HEK293 (cell line): ENCODE measurements around the gene PANK4.
"Not testable (repeated sequence)": the region's sequence is repeated elsewhere in the genome, so short reads cannot be mapped to it uniquely, and the experiment has no call there.

Experiments
- CTCF ChIA-PET: fragments of 350-600 bp; formaldehyde crosslinking; extraction: SDS; loops from one replicate; lab custom pipeline; 2021; ENCODE audit warnings: antibody characterized with exemption; lab: Yijun Ruan, JAX
- POLR2A ChIA-PET: fragments of 300-600 bp; formaldehyde crosslinking; extraction: SDS; loops from one replicate; lab custom pipeline; 2020; ENCODE audit warnings: antibody characterized with exemption, inconsistent platforms; lab: Yijun Ruan, JAX
- H3K27ac ChIP-seq: fragments of 200-500 bp; sonication (Bioruptor generic); 2 replicates; pipeline ENCODE4 v1.5.1; 2014; ENCODE audit warnings: low read depth, low read length, control low read depth, inconsistent platforms; ENCODE audit errors: extremely low read depth
- H3K36me3 ChIP-seq, 2 experiments: fragments of 200-500 bp in 1 of 2; sonication (Bioruptor generic) in 1 of 2; 1 replicate in 1 of 2; 2 replicates in 1 of 2; pipeline ENCODE4 v1.5.1; 2014 to 2017; ENCODE audit warnings: inconsistent platforms in 2 of 2, low read length in 2 of 2; ENCODE audit not compliant: control insufficient read depth in 2 of 2, insufficient read depth in 1 of 2
- H3K4me1 ChIP-seq: fragments of 200-500 bp; sonication (Bioruptor generic); 2 replicates; pipeline ENCODE4 v1.5.1; 2014; ENCODE audit warnings: mild to moderate bottlenecking, low read length, inconsistent platforms; ENCODE audit not compliant: control insufficient read depth, insufficient read depth
- H3K4me3 ChIP-seq: 2 replicates; pipeline ENCODE4 v1.5.1; 2011; ENCODE audit warnings: low read depth, mild to moderate bottlenecking, control low read depth, low read length, moderate library complexity
- H3K9me3 ChIP-seq: fragments of 200-500 bp; sonication (Bioruptor generic); 2 replicates; pipeline ENCODE4 v1.5.1; 2014; ENCODE audit warnings: low read depth, low read length, inconsistent platforms; ENCODE audit not compliant: control insufficient read depth, insufficient read depth
- GLIS1 ChIP-seq: fragments of 450-650 bp; formaldehyde crosslinking; IDR thresholded peaks from 2 replicates; pipeline ENCODE4 v1.5.1; 2016; ENCODE audit warnings: missing biosample characterization, missing genetic modification characterization
- GLIS2 ChIP-seq: fragments of 450-650 bp; formaldehyde crosslinking; IDR thresholded peaks from 2 replicates; pipeline ENCODE4 v1.5.1; 2016; ENCODE audit warnings: missing biosample characterization, missing genetic modification characterization
- HOXA7 ChIP-seq: sonication (generic); formaldehyde crosslinking; IDR thresholded peaks from 2 replicates; pipeline ENCODE4 v1.8.1; 2022; ENCODE audit warnings: missing genetic modification reagents, borderline replicate concordance
- HOXC10 ChIP-seq: sonication (generic); formaldehyde crosslinking; IDR thresholded peaks from 2 replicates; pipeline ENCODE4 v1.8.1; 2023; ENCODE audit warnings: mild to moderate bottlenecking, missing genetic modification reagents
- HOXD13 ChIP-seq: sonication (generic); formaldehyde crosslinking; IDR thresholded peaks from 2 replicates; pipeline ENCODE4 v1.8.0; 2022; ENCODE audit warnings: missing genetic modification reagents, borderline replicate concordance
- KLF7 ChIP-seq: fragments of 450-650 bp; formaldehyde crosslinking; IDR thresholded peaks from 2 replicates; pipeline ENCODE4 v1.5.1; 2016; ENCODE audit warnings: missing biosample characterization, missing genetic modification characterization, borderline replicate concordance
- SP2 ChIP-seq: fragments of 450-650 bp; formaldehyde crosslinking; IDR thresholded peaks from 2 replicates; pipeline ENCODE4 v1.5.1; 2016; ENCODE audit warnings: missing biosample characterization, missing genetic modification characterization
- TRIM28 ChIP-seq: IDR thresholded peaks from 2 replicates; pipeline ENCODE4 v1.6.1; 2011; ENCODE audit warnings: low read length, control low read depth, borderline replicate concordance
- YY1 ChIP-seq: fragments of 450-650 bp; formaldehyde crosslinking; IDR thresholded peaks from 2 replicates; pipeline ENCODE4 v1.5.1; 2018; ENCODE audit warnings: missing biosample characterization, missing genetic modification characterization
- ZBTB44 ChIP-seq: fragments of 450-650 bp; IDR thresholded peaks from 2 replicates; pipeline ENCODE4 v1.5.1; 2018; ENCODE audit warnings: missing biosample characterization, mild to moderate bottlenecking, missing genetic modification characterization
- ZBTB48 ChIP-seq: fragments of 450-650 bp; formaldehyde crosslinking; IDR thresholded peaks from 2 replicates; pipeline ENCODE4 v1.5.1; 2016; ENCODE audit warnings: missing biosample characterization, missing genetic modification characterization
- ZFP37 ChIP-seq: fragments of 450-650 bp; formaldehyde crosslinking; IDR thresholded peaks from 2 replicates; pipeline ENCODE4 v1.5.1; 2016; ENCODE audit warnings: missing biosample characterization, missing genetic modification characterization
- ZNF132 ChIP-seq: fragments of 450-650 bp; formaldehyde crosslinking; IDR thresholded peaks from 2 replicates; pipeline ENCODE4 v1.5.1; 2017; ENCODE audit warnings: missing biosample characterization, missing genetic modification characterization, borderline replicate concordance
- ZNF133 ChIP-seq: fragments of 450-650 bp; formaldehyde crosslinking; IDR thresholded peaks from 2 replicates; pipeline ENCODE4 v1.5.1; 2016; ENCODE audit warnings: missing biosample characterization, missing genetic modification characterization
- ZNF155 ChIP-seq: fragments of 450-650 bp; formaldehyde crosslinking; IDR thresholded peaks from 2 replicates; pipeline ENCODE4 v1.5.1; 2016; ENCODE audit warnings: missing biosample characterization, missing genetic modification characterization
- ZNF16 ChIP-seq: fragments of 450-650 bp; formaldehyde crosslinking; IDR thresholded peaks from 2 replicates; pipeline ENCODE4 v1.5.1; 2016; ENCODE audit warnings: low read depth, missing biosample characterization, missing genetic modification characterization
- ZNF174 ChIP-seq: fragments of 450-650 bp; formaldehyde crosslinking; IDR thresholded peaks from 2 replicates; pipeline ENCODE4 v1.5.0; 2017; ENCODE audit warnings: missing biosample characterization, mild to moderate bottlenecking, missing genetic modification characterization
- ZNF23 ChIP-seq: fragments of 450-650 bp; formaldehyde crosslinking; IDR thresholded peaks from 2 replicates; pipeline ENCODE4 v1.5.1; 2016; ENCODE audit warnings: missing biosample characterization, missing genetic modification characterization, borderline replicate concordance
- ZNF366 ChIP-seq: fragments of 450-650 bp; formaldehyde crosslinking; conservative IDR thresholded peaks from 2 replicates; pipeline ENCODE4 v1.5.1; 2016; ENCODE audit warnings: missing biosample characterization, missing genetic modification characterization
- ZNF404 ChIP-seq: fragments of 450-650 bp; formaldehyde crosslinking; IDR thresholded peaks from 2 replicates; pipeline ENCODE4 v1.5.1; 2017; ENCODE audit warnings: missing biosample characterization, missing genetic modification characterization
- ZNF488 ChIP-seq: fragments of 450-650 bp; formaldehyde crosslinking; IDR thresholded peaks from 2 replicates; pipeline ENCODE4 v1.5.1; 2016; ENCODE audit warnings: missing biosample characterization, missing genetic modification characterization
- ZNF501 ChIP-seq: fragments of 450-650 bp; formaldehyde crosslinking; IDR thresholded peaks from 2 replicates; pipeline ENCODE4 v1.5.1; 2016; ENCODE audit warnings: missing biosample characterization, missing genetic modification characterization
- ZNF514 ChIP-seq: fragments of 450-650 bp; formaldehyde crosslinking; IDR thresholded peaks from 2 replicates; pipeline ENCODE4 v1.5.1; 2016; ENCODE audit warnings: missing biosample characterization, missing genetic modification characterization
- ZNF529 ChIP-seq: fragments of 450-650 bp; formaldehyde crosslinking; IDR thresholded peaks from 2 replicates; pipeline ENCODE4 v1.5.1; 2017; ENCODE audit warnings: missing genetic modification characterization, missing biosample characterization; ENCODE audit not compliant: insufficient replicate concordance
- ZNF530 ChIP-seq: fragments of 450-650 bp; formaldehyde crosslinking; IDR thresholded peaks from 2 replicates; pipeline ENCODE4 v1.5.1; 2016; ENCODE audit warnings: low read depth, missing biosample characterization, missing genetic modification characterization
- ZNF558 ChIP-seq: fragments of 450-650 bp; formaldehyde crosslinking; IDR thresholded peaks from 2 replicates; pipeline ENCODE4 v1.5.1; 2016; ENCODE audit warnings: missing biosample characterization, missing genetic modification characterization
- ZNF654 ChIP-seq: fragments of 450-650 bp; formaldehyde crosslinking; IDR thresholded peaks from 2 replicates; pipeline ENCODE4 v1.5.1; 2016; ENCODE audit warnings: low read depth, missing biosample characterization, missing genetic modification characterization
- ZNF664 ChIP-seq: fragments of 450-650 bp; formaldehyde crosslinking; IDR thresholded peaks from 2 replicates; pipeline ENCODE4 v1.5.1; 2016; ENCODE audit warnings: missing biosample characterization, missing genetic modification characterization
- ZNF670 ChIP-seq: fragments of 450-650 bp; formaldehyde crosslinking; IDR thresholded peaks from 2 replicates; pipeline ENCODE4 v1.5.1; 2016; ENCODE audit warnings: missing biosample characterization, missing genetic modification characterization, low read depth
- TF ChIP-seq, protein P1 (sequence below): fragments of 450-650 bp; formaldehyde crosslinking; IDR thresholded peaks from 2 replicates; pipeline ENCODE4 v1.5.1; 2016; ENCODE audit warnings: missing biosample characterization, missing genetic modification characterization

PANK4 gene

DNA sequence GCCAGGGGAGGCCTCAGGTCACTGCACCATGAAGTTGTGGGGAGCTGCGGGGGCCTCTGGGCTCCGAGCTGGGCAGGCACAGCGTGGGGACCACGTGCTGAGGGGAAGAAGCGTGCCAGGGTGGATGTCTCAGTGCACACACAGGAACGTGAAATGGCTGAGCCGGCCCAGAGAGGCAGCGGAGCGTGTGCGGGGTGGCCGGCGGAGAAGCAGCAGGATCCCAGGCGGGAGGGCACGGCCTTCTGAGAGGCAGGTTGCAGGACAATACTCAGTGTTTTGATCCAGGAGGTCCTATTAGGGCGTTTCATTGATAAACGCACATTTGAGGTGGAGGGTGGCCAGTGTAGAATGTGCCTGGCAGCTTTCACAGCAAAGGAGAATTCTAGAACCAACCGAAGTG is 42.7 kb upstream of the PANK4 start:
- Histone ChIP-seq H3K4me3 (no peak overlapping the region), H3K27ac (no peak overlapping the region), H3K36me3 (no peaks in the 10 kb centered on the region), H3K4me1 (no peaks in the 10 kb centered on the region), H3K9me3 (no peaks in the 10 kb centered on the region)
- ChIA-PET POLR2A (no interaction called here), CTCF (no interaction called here)
- no peak for TF ChIP-seq ZNF664 (tag by site-specific recombination)
- TF ChIP-seq ZNF501, result no peak
- no peak for TF ChIP-seq ZNF654
- no peak for TF ChIP-seq HOXC10 (CRISPR knock-in tag)
- no peak for TF ChIP-seq GLIS2 (tag by site-specific recombination)
- TF ChIP-seq ZNF530, result no peak
- no peak for TF ChIP-seq ZBTB44 (tag by site-specific recombination)

DNA sequence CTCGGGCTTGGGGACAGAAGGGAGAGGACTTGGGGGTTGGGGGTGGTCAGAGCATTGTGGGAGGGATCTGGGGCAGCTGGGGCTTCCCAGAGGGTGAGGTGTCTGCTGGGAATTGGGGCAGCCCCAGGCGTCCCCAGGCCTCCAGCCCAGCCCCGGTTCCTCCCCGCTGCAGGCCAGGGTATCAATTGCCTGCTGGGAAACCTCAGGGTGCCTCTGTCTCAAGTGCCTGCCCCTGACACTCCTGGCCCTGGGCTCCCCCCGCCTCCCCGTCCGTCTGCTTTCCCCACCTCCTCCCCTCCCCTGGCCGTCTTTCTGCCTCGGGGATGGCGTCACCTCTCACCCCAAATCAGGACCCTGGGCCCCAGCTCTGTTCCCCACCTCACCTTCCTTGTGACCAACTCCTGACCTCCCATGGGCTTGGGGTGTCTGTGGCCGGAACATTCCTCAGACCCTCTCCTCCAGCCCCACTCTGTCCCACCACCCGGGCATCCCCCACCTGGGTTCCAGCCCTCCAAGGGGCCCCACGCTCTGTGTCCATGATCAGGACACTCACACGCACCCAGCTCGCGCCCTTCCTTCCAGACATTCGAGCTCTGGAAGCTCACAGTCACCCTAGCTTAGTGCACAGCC is 41.9 kb upstream of the PANK4 start:
- H3K4me3 ChIP-seq, POLR2A ChIA-PET, H3K9me3 ChIP-seq, H3K4me1 ChIP-seq, H3K27ac ChIP-seq, CTCF ChIA-PET, H3K36me3 ChIP-seq: not testable (repeated sequence)

DNA sequence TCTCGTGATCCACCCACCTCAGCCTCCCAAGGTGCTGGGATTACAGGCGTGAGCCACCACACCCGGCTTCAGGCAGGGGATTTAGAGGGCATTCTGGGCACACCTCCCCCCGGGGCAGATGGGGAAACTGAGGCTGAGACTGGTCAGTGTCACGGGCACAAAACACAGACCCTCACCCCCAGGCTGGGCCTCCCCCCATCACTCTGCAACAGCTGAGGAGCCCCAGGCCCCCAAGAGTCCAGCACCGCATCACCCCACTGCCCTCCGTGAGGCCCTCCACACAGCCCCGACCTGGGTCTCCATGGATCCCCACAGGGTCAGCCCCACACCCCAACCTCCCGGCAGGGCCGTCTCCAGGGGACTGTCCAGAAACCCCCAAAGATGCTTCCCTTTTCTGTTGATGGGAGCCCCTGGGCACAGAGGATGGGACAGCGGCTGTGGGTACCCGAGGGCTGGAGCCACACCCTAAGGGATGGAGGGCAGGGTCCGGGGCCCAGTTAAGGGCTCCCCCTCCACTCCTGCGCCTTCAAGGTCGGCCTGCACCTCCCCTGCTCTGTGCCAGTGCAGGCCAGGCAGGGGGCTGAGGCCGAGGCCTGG is 40.8 kb upstream of the PANK4 start:
- no peak overlapping the region for H3K27ac ChIP-seq

DNA sequence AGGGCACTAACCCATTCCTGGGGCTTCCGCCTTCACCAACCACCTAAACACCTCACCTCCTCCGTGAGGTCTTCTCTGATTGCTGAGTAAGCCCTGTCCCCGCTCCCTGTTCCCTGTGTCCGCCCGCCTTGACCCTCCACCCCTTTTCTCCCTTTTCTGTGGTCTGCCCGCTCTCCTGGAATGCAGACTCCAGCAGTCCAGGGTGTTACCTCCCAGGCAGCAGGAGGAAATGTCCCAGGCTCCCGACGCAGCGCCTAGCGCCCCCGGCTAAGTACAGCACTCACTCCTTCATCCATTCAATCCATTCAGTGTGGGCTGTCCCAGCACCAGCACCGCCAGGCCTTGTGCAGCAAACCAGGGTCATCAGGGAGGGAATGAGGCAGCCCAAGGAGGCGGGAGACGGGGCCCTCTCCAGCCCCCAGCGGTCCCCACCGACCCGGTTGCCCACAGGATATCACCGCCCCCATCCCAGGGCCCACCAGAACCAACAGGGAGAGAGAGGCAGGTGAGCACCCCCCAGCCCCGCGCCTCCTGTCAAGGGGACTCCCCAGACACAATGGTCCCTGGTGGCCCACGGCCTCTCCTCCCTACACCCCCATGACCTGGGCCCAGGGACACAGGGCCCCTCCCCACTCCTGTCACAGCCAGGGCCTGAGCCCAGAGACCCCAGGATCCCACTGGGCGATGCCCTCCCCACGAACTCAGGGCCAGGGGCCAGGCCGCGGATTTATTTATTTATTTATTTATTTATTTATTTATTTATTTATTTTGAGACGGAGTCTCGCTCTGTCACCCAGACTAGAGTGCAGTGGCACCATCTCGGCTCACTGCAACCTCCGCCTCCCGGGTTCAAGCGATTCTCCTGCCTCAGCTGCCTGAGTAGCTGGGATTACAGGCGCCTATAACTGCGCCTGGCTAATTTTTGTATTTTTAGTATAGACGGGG is 40.0 kb upstream of the PANK4 start:
- H3K9me3 ChIP-seq, result no peaks in the 10 kb centered on the region
- no peaks in the 10 kb centered on the region for H3K4me1 ChIP-seq
- POLR2A ChIA-PET, result no interaction called here
- H3K36me3 ChIP-seq, result no peaks in the 10 kb centered on the region
- H3K27ac ChIP-seq, result no peak overlapping the region
- CTCF ChIA-PET, result no interaction called here
- H3K4me3 ChIP-seq, result no peak overlapping the region
- no peak for TF ChIP-seq ZNF670
- no peak for TF ChIP-seq KLF7 (tag by site-specific recombination)
- TF ChIP-seq SP2 (tag by site-specific recombination), result no peak
- no peak for TF ChIP-seq ZNF133 (tag by site-specific recombination)
- no peak for TF ChIP-seq ZNF529
- TF ChIP-seq, protein P1, sequence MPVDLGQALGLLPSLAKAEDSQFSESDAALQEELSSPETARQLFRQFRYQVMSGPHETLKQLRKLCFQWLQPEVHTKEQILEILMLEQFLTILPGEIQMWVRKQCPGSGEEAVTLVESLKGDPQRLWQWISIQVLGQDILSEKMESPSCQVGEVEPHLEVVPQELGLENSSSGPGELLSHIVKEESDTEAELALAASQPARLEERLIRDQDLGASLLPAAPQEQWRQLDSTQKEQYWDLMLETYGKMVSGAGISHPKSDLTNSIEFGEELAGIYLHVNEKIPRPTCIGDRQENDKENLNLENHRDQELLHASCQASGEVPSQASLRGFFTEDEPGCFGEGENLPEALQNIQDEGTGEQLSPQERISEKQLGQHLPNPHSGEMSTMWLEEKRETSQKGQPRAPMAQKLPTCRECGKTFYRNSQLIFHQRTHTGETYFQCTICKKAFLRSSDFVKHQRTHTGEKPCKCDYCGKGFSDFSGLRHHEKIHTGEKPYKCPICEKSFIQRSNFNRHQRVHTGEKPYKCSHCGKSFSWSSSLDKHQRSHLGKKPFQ (tag by site-specific recombination), result no peak; the same call in 1 of the 2 replicates
- TF ChIP-seq YY1 (tag by site-specific recombination), result no peak
- TF ChIP-seq ZNF174 (tag by site-specific recombination), result no peak
- TF ChIP-seq ZNF155 (tag by site-specific recombination), result no peak
- 0 out of 2 replicates have a peak, but pooled peaks have one; percentile 49 for TF ChIP-seq ZFP37 (tag by site-specific recombination)

More for the DNA sequence above, 40.8 kb upstream of the PANK4 start:
- no peak overlapping the region for H3K4me3 ChIP-seq
- no peaks in the 10 kb centered on the region for H3K36me3 ChIP-seq
- ChIA-PET CTCF (no interaction called here), POLR2A (no interaction called here)
- H3K9me3 ChIP-seq, result no peaks in the 10 kb centered on the region
- H3K4me1 ChIP-seq, result no peaks in the 10 kb centered on the region
- TF ChIP-seq TRIM28 (no peak), ZNF558 (tag by site-specific recombination) (no peak), ZBTB48 (tag by site-specific recombination) (no peak), ZNF404 (no peak), ZNF514 (tag by site-specific recombination) (no peak), ZNF366 (tag by site-specific recombination) (no peak), ZNF23 (no peak), HOXA7 (CRISPR knock-in tag) (no peak), ZNF132 (tag by site-specific recombination) (no peak), HOXD13 (CRISPR knock-in tag) (no peak), GLIS1 (tag by site-specific recombination) (no peak), ZNF16 (no peak), ZNF488 (tag by site-specific recombination) (no peak), ZNF133 (tag by site-specific recombination) (no peak)
